ENCODE results near the gene PER2. TPM values are rescaled to one million over a fixed set of nuclear protein-coding genes. Genes with fewer than 3 reads are reported as not detected.

Gene PER2
- total and polyA plus RNA-seq, 7 experiments from 2014 or later: 7.0 to 28.6 (median 13.5) TPM

GRCh38 chr2:238231251-238231793 lies 57.1 kb downstream of the PER2 start:
- CTCF ChIA-PET: no interaction called here
- H3K9me3 ChIP-seq (ENCODE audit: control insufficient read depth in 2 of 3, low read length in 3 of 3): no peaks in the 10 kb centered on the region
- H3K27me3 Mint-ChIP-seq: peaks cover 11 to 63% (median 16%) of the 10 kb centered on the region in 5 donors
- H3K4me1 Mint-ChIP-seq: peaks cover 14 to 33% (median 26%) of the 10 kb centered on the region in 7 donors
- peaks cover 0 to 6% (median 0%) of the 10 kb centered on the region in 3 experiments for H3K36me3 ChIP-seq (ENCODE audit: control insufficient read depth in 2 of 3, insufficient read depth in 3 of 3, low read length in 3 of 3)
- H3K9me3 Mint-ChIP-seq: peaks cover 0 to 6% (median 0%) of the 10 kb centered on the region in 11 donors
- H3K4me3 Mint-ChIP-seq: peak overlapping the region; percentile 70 to 91 (median 86)
- POLR2A ChIA-PET: interaction anchor here (0.6 to 2.8 kb wide), 2 partner anchors 28 to 58 kb away, joined by 3 to 17 read pairs; partner anchors contain the start of gene ILKAP
- peak; percentile 37 to 84 (median 76) for DNase-seq
- intact Hi-C loops (cut with micrococcal nuclease): loop anchor here (1.0 to 5.0 kb wide), 5 partner anchors 9 to 264 kb away; partner anchors contain the start of genes HES6 (in 2 of the 2), ILKAP (in 2 of the 2), PER2 (in 1 of the 2) and UBE2F (in 1 of the 2)
- peaks cover 0 to 5% of the 10 kb centered on the region in 2 donors for H3K27me3 ChIP-seq (ENCODE audit: control insufficient read depth in 2 of 2, insufficient read depth in 2 of 2, low read length in 2 of 2)
- H3K27ac ChIP-seq (ENCODE audit: low read depth, low read length): peak overlapping the region; percentile 31
- peak overlapping the region in 7 of 9 donors; percentile 39 to 86 (median 76) for H3K27ac Mint-ChIP-seq
- peaks cover 0 to 10% (median 5%) of the 10 kb centered on the region in 5 donors for H3K36me3 Mint-ChIP-seq
- peak; percentile 94 for ATAC-seq
- H3K4me3 ChIP-seq (ENCODE audit: low read length): peak overlapping the region; percentile 66
- peaks cover 5 to 8% of the 10 kb centered on the region in 2 donors for H3K4me1 ChIP-seq (ENCODE audit: control insufficient read depth in 2 of 2, insufficient read depth in 2 of 2, low read length in 2 of 2)

GRCh38 chr2:238230699-238231098 lies 57.7 kb downstream of the PER2 start:
- peaks cover 5 to 56% (median 10%) of the 10 kb centered on the region in 5 donors for H3K27me3 Mint-ChIP-seq
- DNase-seq (no peak), ATAC-seq (no peak)
- CTCF ChIA-PET: no interaction called here
- Histone ChIP-seq H3K4me1 (ENCODE audit: control insufficient read depth in 2 of 2, insufficient read depth in 2 of 2, low read length in 2 of 2) (peaks cover 5 to 8% of the 10 kb centered on the region in 2 donors), H3K36me3 (ENCODE audit: control insufficient read depth in 2 of 3, insufficient read depth in 3 of 3, low read length in 3 of 3) (peaks cover 0 to 7% (median 0%) of the 10 kb centered on the region in 3 experiments), H3K27me3 (ENCODE audit: control insufficient read depth in 2 of 2, insufficient read depth in 2 of 2, low read length in 2 of 2) (peaks cover 0 to 4% of the 10 kb centered on the region in 2 donors), H3K27ac (ENCODE audit: low read depth, low read length) (no peak overlapping the region), H3K9me3 (ENCODE audit: control insufficient read depth in 2 of 3, low read length in 3 of 3) (no peaks in the 10 kb centered on the region), H3K4me3 (ENCODE audit: low read length) (peak overlapping the region; percentile 66)
- peak overlapping the region in 3 of 9 donors; percentile 31 to 58 (median 37) for H3K27ac Mint-ChIP-seq
- POLR2A ChIA-PET: interaction anchor here (2.8 kb wide), 1 partner anchor 28 kb away, joined by 17 read pairs; the partner anchor contains the start of gene ILKAP
- H3K4me1 Mint-ChIP-seq: peaks cover 14 to 33% (median 25%) of the 10 kb centered on the region in 7 donors
- peaks cover 0 to 10% (median 5%) of the 10 kb centered on the region in 5 donors for H3K36me3 Mint-ChIP-seq
- H3K9me3 Mint-ChIP-seq: peaks cover 0 to 6% (median 0%) of the 10 kb centered on the region in 11 donors
- intact Hi-C loops (cut with micrococcal nuclease): loop anchor here (1.0 to 5.0 kb wide), 5 partner anchors 10 to 263 kb away; partner anchors contain the start of genes HES6 (in 2 of the 2), ILKAP (in 2 of the 2), PER2 (in 1 of the 2) and UBE2F (in 1 of the 2)
- H3K4me3 Mint-ChIP-seq: peak overlapping the region; percentile 45 to 91 (median 86)

- Mint-ChIP-seq H3K9me3 (peaks cover 0 to 2% (median 0%) of the 10 kb centered on the region in 11 donors), H3K4me3 (no peak overlapping the region)
These were observed 59.7 kb downstream of the PER2 start for GRCh38 chr2:238228700-238229099.

GRCh38 chr2:238227587-238228032 lies 60.8 kb downstream of the PER2 start:
- no peak for DNase-seq
- POLR2A ChIA-PET: no interaction called here
- intact Hi-C loops (cut with micrococcal nuclease): no loop called here
- no peaks in the 10 kb centered on the region for H3K9me3 ChIP-seq (ENCODE audit: control insufficient read depth in 2 of 3, low read length in 3 of 3)
- Mint-ChIP-seq H3K36me3 (peaks cover 0 to 13% (median 5%) of the 10 kb centered on the region in 5 donors), H3K4me3 (peak overlapping the region in 1 of 10 donors; percentile 68), H3K9me3 (no peaks in the 10 kb centered on the region), H3K4me1 (peaks cover 14 to 24% (median 19%) of the 10 kb centered on the region in 7 donors), H3K27ac (peak overlapping the region in 2 of 9 donors; percentile 53 to 58), H3K27me3 (peaks cover 0 to 35% (median 0%) of the 10 kb centered on the region in 5 donors)
- CTCF ChIA-PET: no interaction called here
- no peaks in the 10 kb centered on the region for H3K27me3 ChIP-seq (ENCODE audit: control insufficient read depth in 2 of 2, insufficient read depth in 2 of 2, low read length in 2 of 2)
- H3K36me3 ChIP-seq (ENCODE audit: control insufficient read depth in 2 of 3, insufficient read depth in 3 of 3, low read length in 3 of 3): peaks cover 0 to 15% (median 0%) of the 10 kb centered on the region in 3 experiments
- ATAC-seq: no peak
- no peak overlapping the region for H3K27ac ChIP-seq (ENCODE audit: low read depth, low read length)
- no peak overlapping the region for H3K4me3 ChIP-seq (ENCODE audit: low read length)
- H3K4me1 ChIP-seq (ENCODE audit: control insufficient read depth in 2 of 2, insufficient read depth in 2 of 2, low read length in 2 of 2): peaks cover 5 to 8% of the 10 kb centered on the region in 2 donors

More at GRCh38 chr2:238228700-238229099, 59.7 kb downstream of the PER2 start:
- DNase-seq: no peak
- H3K9me3 ChIP-seq (ENCODE audit: control insufficient read depth in 2 of 3, low read length in 3 of 3): no peaks in the 10 kb centered on the region
- intact Hi-C loops (cut with micrococcal nuclease): no loop called here
- no peak overlapping the region for H3K27ac Mint-ChIP-seq
- ChIA-PET CTCF (interaction anchor here (0.5 to 0.6 kb wide), 2 partner anchors 30 to 905 kb away, joined by 3 to 4 read pairs; no protein-coding TSS in a partner anchor), POLR2A (no interaction called here)
- H3K27me3 Mint-ChIP-seq: peaks cover 0 to 44% (median 3%) of the 10 kb centered on the region in 5 donors
- H3K27me3 ChIP-seq (ENCODE audit: control insufficient read depth in 2 of 2, insufficient read depth in 2 of 2, low read length in 2 of 2): no peaks in the 10 kb centered on the region
- peaks cover 0 to 15% (median 0%) of the 10 kb centered on the region in 3 experiments for H3K36me3 ChIP-seq (ENCODE audit: control insufficient read depth in 2 of 3, insufficient read depth in 3 of 3, low read length in 3 of 3)
- no peak for ATAC-seq
- peaks cover 14 to 29% (median 21%) of the 10 kb centered on the region in 7 donors for H3K4me1 Mint-ChIP-seq
- H3K27ac ChIP-seq (ENCODE audit: low read depth, low read length): no peak overlapping the region
- H3K36me3 Mint-ChIP-seq: peaks cover 0 to 13% (median 5%) of the 10 kb centered on the region in 5 donors
- no peak overlapping the region for H3K4me3 ChIP-seq (ENCODE audit: low read length)
- peaks cover 5 to 8% of the 10 kb centered on the region in 2 donors for H3K4me1 ChIP-seq (ENCODE audit: control insufficient read depth in 2 of 2, insufficient read depth in 2 of 2, low read length in 2 of 2)

- peaks cover 5 to 8% of the 10 kb centered on the region in 2 donors for H3K4me1 ChIP-seq (ENCODE audit: control insufficient read depth in 2 of 2, insufficient read depth in 2 of 2, low read length in 2 of 2)
- peaks cover 0 to 13% (median 5%) of the 10 kb centered on the region in 5 donors for H3K36me3 Mint-ChIP-seq
- ChIA-PET POLR2A (no interaction called here), CTCF (no interaction called here)
- H3K9me3 Mint-ChIP-seq: no peaks in the 10 kb centered on the region
- H3K36me3 ChIP-seq (ENCODE audit: control insufficient read depth in 2 of 3, insufficient read depth in 3 of 3, low read length in 3 of 3): peaks cover 0 to 15% (median 0%) of the 10 kb centered on the region in 3 experiments
- no peaks in the 10 kb centered on the region for H3K9me3 ChIP-seq (ENCODE audit: control insufficient read depth in 2 of 3, low read length in 3 of 3)
- no peak overlapping the region for H3K4me3 Mint-ChIP-seq
- no peaks in the 10 kb centered on the region for H3K27me3 ChIP-seq (ENCODE audit: control insufficient read depth in 2 of 2, insufficient read depth in 2 of 2, low read length in 2 of 2)
- intact Hi-C loops (cut with micrococcal nuclease): no loop called here
- no peak overlapping the region for H3K27ac Mint-ChIP-seq
- H3K4me1 Mint-ChIP-seq: peaks cover 14 to 21% (median 18%) of the 10 kb centered on the region in 7 donors
- no peak overlapping the region for H3K27ac ChIP-seq (ENCODE audit: low read depth, low read length)
- DNase-seq: no peak
- no peak overlapping the region for H3K4me3 ChIP-seq (ENCODE audit: low read length)
- ATAC-seq: no peak
- H3K27me3 Mint-ChIP-seq: peaks cover 0 to 28% (median 0%) of the 10 kb centered on the region in 5 donors
These were observed 61.5 kb downstream of the PER2 start for GRCh38 chr2:238226698-238227586.
